ENCODE data around the gene NDFIP2.

DNA sequence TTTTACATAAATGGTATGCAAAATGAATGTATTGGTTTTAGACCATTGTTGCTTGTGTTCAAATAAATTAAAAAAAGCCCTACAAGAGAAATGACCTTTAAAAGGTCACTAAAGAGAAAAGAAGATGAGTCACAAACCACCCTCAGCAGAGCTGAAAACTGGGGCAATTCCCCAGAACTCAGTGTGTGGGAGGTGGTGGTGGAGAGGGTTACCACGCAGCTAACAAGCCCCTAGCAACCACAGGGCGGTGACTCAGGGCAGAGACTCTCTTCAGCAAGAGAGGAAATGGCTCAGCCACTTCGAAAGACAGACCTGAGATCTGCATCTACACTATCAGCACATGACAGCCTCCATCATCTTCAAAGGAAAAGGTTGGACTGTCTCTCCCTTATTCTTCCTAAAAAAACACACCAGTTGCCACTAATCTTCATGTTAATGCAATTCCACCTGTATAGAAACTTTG is 29.4 kb upstream of the NDFIP2 start:
- TF ChIP-seq, protein P1, sequence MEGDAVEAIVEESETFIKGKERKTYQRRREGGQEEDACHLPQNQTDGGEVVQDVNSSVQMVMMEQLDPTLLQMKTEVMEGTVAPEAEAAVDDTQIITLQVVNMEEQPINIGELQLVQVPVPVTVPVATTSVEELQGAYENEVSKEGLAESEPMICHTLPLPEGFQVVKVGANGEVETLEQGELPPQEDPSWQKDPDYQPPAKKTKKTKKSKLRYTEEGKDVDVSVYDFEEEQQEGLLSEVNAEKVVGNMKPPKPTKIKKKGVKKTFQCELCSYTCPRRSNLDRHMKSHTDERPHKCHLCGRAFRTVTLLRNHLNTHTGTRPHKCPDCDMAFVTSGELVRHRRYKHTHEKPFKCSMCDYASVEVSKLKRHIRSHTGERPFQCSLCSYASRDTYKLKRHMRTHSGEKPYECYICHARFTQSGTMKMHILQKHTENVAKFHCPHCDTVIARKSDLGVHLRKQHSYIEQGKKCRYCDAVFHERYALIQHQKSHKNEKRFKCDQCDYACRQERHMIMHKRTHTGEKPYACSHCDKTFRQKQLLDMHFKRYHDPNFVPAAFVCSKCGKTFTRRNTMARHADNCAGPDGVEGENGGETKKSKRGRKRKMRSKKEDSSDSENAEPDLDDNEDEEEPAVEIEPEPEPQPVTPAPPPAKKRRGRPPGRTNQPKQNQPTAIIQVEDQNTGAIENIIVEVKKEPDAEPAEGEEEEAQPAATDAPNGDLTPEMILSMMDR (IDR thresholded peaks at IDR 0.05 in 4 of 5, conservative IDR thresholded peaks at IDR 0.05 in 1 of 5), result no peak
- no peak for TF ChIP-seq POLR2A (IDR thresholded peaks at IDR 0.05)
